Neural cell (in vitro differentiated cells): Measurements from ENCODE around the gene EFCC1. TPM values are rescaled to one million over a fixed set of nuclear protein-coding genes. Genes with fewer than 3 reads are reported as not detected.

Experiments
- H2AFZ ChIP-seq: fragments of 200-600, 300-800 bp; sonication (generic), shearing (Covaris generic); 2 replicates; pipeline ENCODE4 v1.6.0; 2014; ENCODE audit warnings: low read depth, mild to moderate bottlenecking, antibody characterized with exemption, low read length, moderate library complexity
- H3F3A ChIP-seq: fragments of 200-600 bp; shearing (Covaris generic); 2 replicates; pipeline ENCODE4 v1.6.1; 2016; ENCODE audit warnings: mild to moderate bottlenecking, moderate library complexity, mixed read lengths, antibody characterized with exemption, low read length; ENCODE audit not compliant: insufficient read depth, poor library complexity, severe bottlenecking
- H3K27ac ChIP-seq: fragments of 200-600, 300-800 bp; sonication (generic), shearing (Covaris generic); 2 replicates; pipeline ENCODE4 v1.5.1; 2014; ENCODE audit warnings: mild to moderate bottlenecking, low read length, moderate library complexity
- H3K27me3 ChIP-seq: fragments of 300-800, 200-600 bp; sonication (generic), shearing (Covaris generic); 2 replicates; pipeline ENCODE4 v1.6.0; 2014; ENCODE audit warnings: mild to moderate bottlenecking, low read depth, low read length, moderate library complexity; ENCODE audit not compliant: insufficient read depth
- H3K36me3 ChIP-seq: fragments of 300-800, 200-600 bp; sonication (generic), shearing (Covaris generic); 2 replicates; pipeline ENCODE4 v1.5.1; 2014; ENCODE audit warnings: mild to moderate bottlenecking, antibody characterized with exemption, low read length, moderate library complexity; ENCODE audit not compliant: insufficient read depth
- H3K4me2 ChIP-seq: fragments of 300-800, 200-600 bp; sonication (generic), shearing (Covaris generic); 2 replicates; pipeline ENCODE4 v1.6.0; 2014; ENCODE audit warnings: mild to moderate bottlenecking, low read length
- H3K4me3 ChIP-seq: fragments of 300-800, 200-600 bp; sonication (generic), shearing (Covaris generic); 2 replicates; pipeline ENCODE4 v1.5.1; 2014; ENCODE audit warnings: mild to moderate bottlenecking, low read length, moderate library complexity
- H3K79me2 ChIP-seq: fragments of 200-600 bp; shearing (Covaris generic); replicated peaks from 2 replicates; pipeline ENCODE4 v1.6.0; 2014; ENCODE audit warnings: mild to moderate bottlenecking, low read length, moderate library complexity; ENCODE audit not compliant: insufficient read depth
- H3K9ac ChIP-seq: fragments of 300-800, 200-600 bp; sonication (generic), shearing (Covaris generic); 2 replicates; pipeline ENCODE4 v1.6.1; 2016; ENCODE audit warnings: mild to moderate bottlenecking, low read length, mixed read lengths
- H3K9me2 ChIP-seq: fragments of 200-600 bp; shearing (Covaris generic); 2 replicates; pipeline ENCODE4 v1.6.1; 2016; ENCODE audit warnings: mild to moderate bottlenecking, low read length, mixed read lengths; ENCODE audit not compliant: insufficient read depth
- H3K9me3 ChIP-seq: fragments of 200-600, 300-800 bp; sonication (generic), shearing (Covaris generic); 2 replicates; pipeline ENCODE4 v1.6.1; 2016; ENCODE audit warnings: mild to moderate bottlenecking, mixed run types, low read length, moderate library complexity, mixed read lengths
- H4K20me1 ChIP-seq: fragments of 200-600 bp; shearing (Covaris generic); 2 replicates; pipeline ENCODE4 v1.6.1; 2016; ENCODE audit warnings: mild to moderate bottlenecking, mixed run types; ENCODE audit not compliant: insufficient read depth
- CTCF ChIP-seq: fragments of 450-650 bp; IDR thresholded peaks from 2 replicates; pipeline ENCODE4 v1.5.1; 2014; ENCODE audit warnings: antibody characterized with exemption, mild to moderate bottlenecking, moderate library complexity; ENCODE audit not compliant: poor library complexity, severe bottlenecking
- EP300 ChIP-seq: fragments of 450-650 bp; conservative IDR thresholded peaks from 2 replicates; pipeline ENCODE4 v1.6.1; 2014; ENCODE audit warnings: antibody characterized with exemption, mild to moderate bottlenecking, moderate library complexity; ENCODE audit not compliant: poor library complexity, severe bottlenecking
- EZH2 ChIP-seq: fragments of 200-600, 300-800 bp; shearing (Covaris generic), sonication (generic); IDR thresholded peaks from 2 replicates; pipeline ENCODE4 v1.6.1; 2014; ENCODE audit warnings: antibody characterized with exemption, low read length, borderline replicate concordance, mild to moderate bottlenecking; ENCODE audit not compliant: insufficient read depth, poor library complexity, severe bottlenecking
- MXI1 ChIP-seq: fragments of 450-650 bp; conservative IDR thresholded peaks from 2 replicates; pipeline ENCODE4 v1.6.1; 2014; ENCODE audit warnings: antibody characterized with exemption, mild to moderate bottlenecking; ENCODE audit not compliant: poor library complexity, severe bottlenecking
- POLR2AphosphoS5 ChIP-seq: IDR thresholded peaks from 2 replicates; pipeline ENCODE4 v1.6.1; 2012
- RAD21 ChIP-seq: fragments of 450-650 bp; conservative IDR thresholded peaks from 2 replicates; pipeline ENCODE4 v1.6.1; 2014; ENCODE audit warnings: antibody characterized with exemption, mild to moderate bottlenecking, moderate library complexity
- REST ChIP-seq: IDR thresholded peaks from 2 replicates; pipeline ENCODE4 v1.6.1; 2012; ENCODE audit warnings: borderline replicate concordance
- SMC3 ChIP-seq: fragments of 450-650 bp; conservative IDR thresholded peaks from 2 replicates; pipeline ENCODE4 v1.6.1; 2014; ENCODE audit warnings: antibody characterized with exemption, mild to moderate bottlenecking, moderate library complexity; ENCODE audit not compliant: poor library complexity
- TAF1 ChIP-seq: IDR thresholded peaks from 2 replicates; pipeline ENCODE4 v1.6.1; 2012; ENCODE audit warnings: low read depth
- polyA plus RNA-seq: library from polyadenylated mRNA; depleted of rRNA; stranded (reverse); fragments of >200 nt; gene quantifications from 2 replicates; pipeline ENCODE4 v1.2.3, GENCODE V29; 2014

EFCC1 gene
- polyA plus RNA-seq, 1 donor from 2014 or later, result not detected

GRCh38 chr3:129027544-129027880 lies 26.4 kb downstream of the EFCC1 start:
- Histone ChIP-seq H3K27ac (no peak overlapping the region), H3K9ac (no peak overlapping the region), H3K9me2 (no peaks in the 10 kb centered on the region), H3K36me3 (no peaks in the 10 kb centered on the region), H3K4me2 (no peak overlapping the region), H3F3A (no peaks in the 10 kb centered on the region), H3K4me3 (peak overlapping the region; percentile 52), H2AFZ (no peak overlapping the region), H3K79me2 (no peaks in the 10 kb centered on the region), H3K27me3 (no peaks in the 10 kb centered on the region), H4K20me1 (no peaks in the 10 kb centered on the region), H3K9me3 (no peaks in the 10 kb centered on the region)
- TF ChIP-seq REST (no peak), MXI1 (no peak), RAD21 (no peak), EP300 (no peak), TAF1 (no peak), SMC3 (no peak), EZH2 (no peak)

GRCh38 chr3:129028866-129029265 lies 27.8 kb downstream of the EFCC1 start:
- no peaks in the 10 kb centered on the region for H4K20me1 ChIP-seq
- H3K79me2 ChIP-seq, result no peaks in the 10 kb centered on the region
- no peak overlapping the region for H3K4me3 ChIP-seq
- H3K36me3 ChIP-seq, result no peaks in the 10 kb centered on the region
- H2AFZ ChIP-seq, result no peak overlapping the region
- H3K27ac ChIP-seq, result no peak overlapping the region
- no peaks in the 10 kb centered on the region for H3K9me2 ChIP-seq
- H3K9ac ChIP-seq, result no peak overlapping the region
- no peaks in the 10 kb centered on the region for H3K27me3 ChIP-seq
- no peaks in the 10 kb centered on the region for H3F3A ChIP-seq
- TF ChIP-seq REST (no peak), RAD21 (no peak), EP300 (no peak), MXI1 (no peak), SMC3 (no peak), CTCF (no peak), POLR2AphosphoS5 (no peak), TAF1 (no peak), EZH2 (no peak)
- H3K9me3 ChIP-seq, result no peaks in the 10 kb centered on the region
- H3K4me2 ChIP-seq, result no peak overlapping the region
